Fibroblast of upper back skin (primary cell): ENCODE data around the gene SEZ6L.
A peak's percentile ranks its signal among the peaks of the same experiment; 100 is the strongest.

Experiments
- DNase-seq: peaks from one replicate; pipeline ENCODE4 v3.0.0-alpha.2; 2013

SEZ6L gene

GRCh38 chr22:26302726-26303125 is 133.5 kb downstream of the SEZ6L start:
- DNase-seq = no peak

- no peak for DNase-seq
Observed at GRCh38 chr22:26303475-26303874, 134.2 kb downstream of the SEZ6L start.

GRCh38 chr22:26304730-26305129 is 135.5 kb downstream of the SEZ6L start:
- DNase-seq = no peak

- DNase-seq = no peak
Observed at GRCh38 chr22:26308467-26308866, 139.2 kb downstream of the SEZ6L start.

- no peak for DNase-seq
Observed at GRCh38 chr22:26310616-26311015, 141.4 kb downstream of the SEZ6L start.

GRCh38 chr22:26313291-26313690 is 144.0 kb downstream of the SEZ6L start:
- no peak for DNase-seq

- no peak for DNase-seq
Observed at GRCh38 chr22:26314171-26314570, 144.9 kb downstream of the SEZ6L start.

GRCh38 chr22:26314656-26315055 is 145.4 kb downstream of the SEZ6L start:
- no peak for DNase-seq

- DNase-seq = no peak
Observed at GRCh38 chr22:26316732-26317285, 147.5 kb downstream of the SEZ6L start.

- DNase-seq = peak; percentile 37
Observed at GRCh38 chr22:26318975-26319374, 149.7 kb downstream of the SEZ6L start.

GRCh38 chr22:26320447-26320846 is 151.2 kb downstream of the SEZ6L start:
- DNase-seq = no peak

- peak; percentile 78 for DNase-seq
Observed at GRCh38 chr22:26321469-26321913, 152.2 kb downstream of the SEZ6L start.

- peak; percentile 93 for DNase-seq
Observed at GRCh38 chr22:26322179-26322905, 153.1 kb downstream of the SEZ6L start.

- no peak for DNase-seq
Observed at GRCh38 chr22:26323013-26323412, 153.8 kb downstream of the SEZ6L start.

- no peak for DNase-seq
Observed at GRCh38 chr22:26324150-26324549, 154.9 kb downstream of the SEZ6L start.

GRCh38 chr22:26325641-26326040 is 156.4 kb downstream of the SEZ6L start:
- DNase-seq = no peak

- no peak for DNase-seq
Observed at GRCh38 chr22:26326803-26327202, 157.5 kb downstream of the SEZ6L start.

- no peak for DNase-seq
Observed at GRCh38 chr22:26327306-26327705, 158.0 kb downstream of the SEZ6L start.

- no peak for DNase-seq
Observed at GRCh38 chr22:26328221-26328620, 159.0 kb downstream of the SEZ6L start.

GRCh38 chr22:26330971-26331625 is 161.8 kb downstream of the SEZ6L start:
- peak; percentile 40 for DNase-seq

GRCh38 chr22:26333088-26333800 is 164.0 kb downstream of the SEZ6L start:
- no peak for DNase-seq

GRCh38 chr22:26334232-26334631 is 165.0 kb downstream of the SEZ6L start:
- no peak for DNase-seq

- DNase-seq = no peak
Observed at GRCh38 chr22:26336773-26337172, 167.5 kb downstream of the SEZ6L start.

- DNase-seq = no peak
Observed at GRCh38 chr22:26339755-26340154, 170.5 kb downstream of the SEZ6L start.
